ENCODE data around the gene ZNF8.
"Not testable (repeated sequence)": the region's sequence is repeated elsewhere in the genome, so short reads cannot be mapped to it uniquely, and the experiment has no call there.

ZNF8 gene

DNA sequence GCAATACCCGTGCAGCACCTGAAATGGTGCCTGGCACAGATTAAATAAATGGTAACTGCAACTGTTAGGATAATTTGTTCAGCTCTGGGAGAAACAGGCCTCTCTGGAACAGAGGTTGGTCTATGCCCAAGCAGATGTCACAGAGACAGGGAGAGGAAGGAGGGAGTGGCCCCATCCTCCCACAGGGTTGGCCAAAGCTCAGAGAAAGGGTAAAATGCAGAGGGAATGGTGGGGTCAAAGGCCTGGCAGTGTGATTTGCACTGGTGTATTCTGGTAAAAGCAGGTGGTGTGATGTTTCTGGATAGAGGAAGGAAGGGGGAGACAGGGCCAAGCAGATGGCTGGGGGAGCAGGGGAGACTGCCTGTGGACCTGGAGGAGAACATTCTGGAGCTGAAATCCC is 57.5 kb downstream of the ZNF8 start:
- no peak for DNase-seq (ENCODE audit: low spot score)

DNA sequence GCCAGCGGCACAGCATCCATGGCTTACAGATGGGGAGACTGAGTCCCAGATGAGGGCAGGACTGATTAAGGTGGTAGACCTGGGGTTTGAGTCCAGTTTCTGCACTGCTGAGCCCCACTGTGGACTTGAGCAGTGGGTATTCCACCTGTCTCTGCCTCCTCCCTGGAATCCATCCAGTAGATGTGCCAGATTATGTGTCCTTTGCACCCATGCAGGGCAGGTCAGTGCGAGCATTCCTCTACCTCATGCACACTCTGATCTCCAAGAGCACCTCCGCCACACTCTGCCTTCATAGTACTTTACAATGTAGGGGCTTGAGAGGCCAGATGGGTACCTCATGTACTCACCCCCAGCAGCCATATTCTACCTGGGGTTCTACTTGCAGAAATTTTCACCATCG is 58.1 kb downstream of the ZNF8 start:
- no peak for DNase-seq (ENCODE audit: low spot score)

DNA sequence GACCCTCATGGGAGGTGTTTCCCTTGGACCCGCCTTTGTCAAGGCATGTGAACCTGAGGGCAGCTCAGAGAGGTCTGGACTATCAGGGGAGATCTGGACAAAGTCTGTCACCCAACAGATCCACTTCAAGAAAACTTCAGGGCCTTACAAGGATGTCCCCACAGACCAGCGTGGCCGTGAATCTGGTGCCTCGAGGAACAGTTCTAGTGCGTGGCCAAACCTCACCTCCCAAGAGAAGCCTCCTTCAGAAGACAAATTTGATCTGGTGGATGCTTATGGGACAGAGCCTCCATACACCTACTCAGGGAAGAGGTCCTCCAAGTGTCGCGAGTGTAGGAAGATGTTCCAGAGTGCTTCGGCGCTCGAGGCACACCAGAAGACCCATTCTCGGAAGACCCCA is 59.6 kb downstream of the ZNF8 start:
- no peak for DNase-seq (ENCODE audit: low spot score)

GRCh38 chr19:58338825-58339558 is 60.2 kb downstream of the ZNF8 start:
- no peak for DNase-seq (ENCODE audit: low spot score)

DNA sequence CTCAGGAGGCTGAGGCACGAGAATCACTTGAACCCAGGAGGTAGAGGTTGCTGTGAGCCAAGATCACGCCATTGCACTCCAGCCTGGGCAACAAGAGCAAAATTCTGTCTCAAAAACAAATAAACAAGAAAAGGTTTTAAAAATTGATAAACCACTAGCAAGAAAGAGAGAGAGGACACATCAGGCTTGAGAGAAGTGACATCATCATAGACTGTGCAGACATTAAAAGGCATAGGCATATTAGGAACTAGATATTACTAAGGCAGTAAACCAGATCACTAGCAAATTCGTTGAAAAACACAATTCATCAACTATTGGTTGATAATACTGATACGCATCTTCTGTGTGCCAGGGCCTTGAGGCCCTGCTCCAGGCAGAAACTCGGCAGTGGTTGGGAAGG is 66.8 kb downstream of the ZNF8 start:
- no peak for DNase-seq (ENCODE audit: low spot score)

- no peak for DNase-seq (ENCODE audit: low spot score)
Observed at GRCh38 chr19:58346961-58347929, 68.5 kb downstream of the ZNF8 start.

GRCh38 chr19:58348080-58348479 is 69.3 kb downstream of the ZNF8 start:
- DNase-seq (ENCODE audit: low spot score) = not testable (repeated sequence)

- DNase-seq (ENCODE audit: low spot score) = no peak
Observed at GRCh38 chr19:58349590-58349989, 70.8 kb downstream of the ZNF8 start.

GRCh38 chr19:58350001-58350861 is 71.5 kb downstream of the ZNF8 start:
- no peak for DNase-seq (ENCODE audit: low spot score)

DNA sequence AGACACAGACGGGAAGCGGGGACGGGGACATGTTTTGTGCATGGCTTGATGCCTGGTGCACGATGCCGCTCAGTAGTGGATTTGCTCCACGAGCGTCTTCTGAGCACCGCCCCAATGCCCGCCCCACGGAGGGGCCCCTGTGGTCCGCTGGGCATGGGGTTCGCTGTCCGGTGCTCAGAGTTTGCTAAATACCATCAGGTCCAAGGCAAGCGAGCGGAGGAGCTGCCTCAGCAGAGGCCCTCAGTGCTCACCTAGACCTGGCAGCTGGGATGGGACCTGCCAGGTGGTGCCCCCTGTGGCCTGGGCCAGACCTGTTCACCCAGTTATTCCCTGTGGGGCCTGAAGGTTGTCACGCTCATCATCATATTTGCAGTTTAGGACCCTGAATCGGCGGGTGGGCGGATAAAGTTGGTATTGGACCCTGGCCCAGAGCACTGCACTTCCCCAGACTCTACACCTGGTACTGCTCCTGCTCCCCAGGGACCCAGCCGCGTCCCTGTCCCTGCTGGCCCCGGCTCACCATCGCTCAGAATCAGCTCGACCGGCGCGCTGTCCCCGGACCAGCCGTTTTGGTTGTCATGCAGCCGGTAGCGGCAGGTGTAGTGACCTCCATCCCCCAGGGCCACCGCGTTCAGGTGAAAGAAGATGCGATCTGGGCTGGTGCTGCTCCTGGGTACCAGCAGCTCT is 72.3 kb downstream of the ZNF8 start:
- DNase-seq (ENCODE audit: low spot score) = no peak

DNA sequence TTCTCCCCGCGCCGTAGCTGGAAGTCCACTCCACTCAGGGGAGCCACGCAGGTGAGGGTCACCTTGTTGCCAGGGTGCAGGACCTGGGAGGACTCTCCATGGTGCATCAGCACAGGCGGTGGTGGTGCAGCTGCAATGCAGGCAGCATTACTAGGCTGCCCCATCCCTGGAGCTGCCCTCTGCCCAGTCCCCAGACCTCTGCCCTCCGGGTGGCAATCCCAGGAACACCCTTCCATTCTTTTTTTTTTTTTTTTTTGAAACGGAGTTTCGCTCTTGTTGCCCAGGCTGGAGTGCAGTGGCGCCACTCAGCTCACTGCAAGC is 72.8 kb downstream of the ZNF8 start:
- no peak for DNase-seq (ENCODE audit: low spot score)

DNA sequence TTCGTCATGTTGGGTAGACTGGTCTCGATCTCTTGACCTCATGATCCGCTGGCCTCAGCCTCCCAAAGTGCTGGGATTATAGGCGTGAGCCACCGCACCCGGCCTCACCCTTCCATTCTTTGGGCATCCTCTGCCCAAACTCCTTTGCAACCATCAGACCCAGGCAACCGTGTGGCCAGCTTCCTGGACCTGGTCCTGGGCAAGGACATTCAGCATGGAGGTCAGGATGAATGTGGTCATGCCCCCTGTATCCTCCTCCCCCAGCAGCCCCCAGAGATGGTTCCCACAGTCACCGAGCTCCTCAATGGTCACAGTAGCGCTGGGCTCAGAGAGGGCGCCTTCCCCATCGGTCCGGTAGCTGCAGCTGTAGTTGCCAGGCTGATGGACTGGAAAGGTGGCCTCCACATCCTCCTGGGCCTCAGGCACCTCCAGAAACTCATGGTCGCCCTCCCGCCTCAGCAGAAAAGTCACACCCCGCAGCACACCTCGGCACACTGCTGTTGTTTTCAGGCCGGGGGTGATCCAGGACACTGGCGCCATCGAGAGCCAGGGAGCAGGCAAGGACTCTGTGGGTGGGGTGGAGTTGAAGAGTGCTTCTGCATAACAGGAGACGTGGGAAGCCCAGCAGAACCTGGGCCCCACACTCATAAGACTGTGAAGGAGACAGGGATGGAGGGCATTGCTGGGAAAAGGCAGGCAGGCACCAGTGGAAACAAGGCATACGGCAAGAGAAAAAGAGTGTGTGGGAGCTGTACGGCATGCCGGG is 73.4 kb downstream of the ZNF8 start:
- no peak for DNase-seq (ENCODE audit: low spot score)
